ENCODE measurements around the gene DPY19L1. TPM values are rescaled to one million over a fixed set of nuclear protein-coding genes. Genes with fewer than 3 reads are reported as not detected.

Gene DPY19L1
- total RNA-seq, 4 donors from 2014 or later: 11.7 to 22.9 (median 17.2) TPM

DNA sequence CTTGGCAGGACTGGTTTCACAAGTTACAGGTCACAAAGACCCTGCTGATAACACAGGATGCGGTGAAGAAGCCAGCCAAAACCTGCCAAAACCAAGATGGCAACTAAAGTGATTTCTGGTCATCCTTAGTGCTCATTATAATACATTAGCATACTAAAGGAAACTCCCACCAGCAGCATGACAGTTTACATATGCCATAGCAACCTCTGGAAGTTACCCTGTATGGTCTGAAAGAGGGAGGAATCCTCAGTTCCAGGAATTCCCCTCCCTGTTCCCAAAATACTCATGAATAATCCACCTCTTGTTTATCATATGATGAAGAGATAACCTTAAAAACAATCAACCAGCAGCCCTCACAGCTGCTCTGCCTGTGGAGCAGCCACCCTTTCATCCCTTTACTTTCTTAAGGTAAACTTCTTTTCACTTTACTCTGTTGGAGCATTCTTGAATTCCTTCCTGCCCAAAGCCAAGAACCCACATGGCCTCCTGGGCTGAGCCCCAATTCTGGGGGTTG, 21.9 kb downstream of the DPY19L1 start:
- Histone ChIP-seq H3K27ac (no peak overlapping the region), H3K4me3 (no peak overlapping the region), H3K4me1 (no peaks in the 10 kb centered on the region), H3K27me3 (no peaks in the 10 kb centered on the region), H3K36me3 (peaks cover 0 to 60% of the 10 kb centered on the region in 2 donors), H3K9me3 (no peaks in the 10 kb centered on the region)
- WGBS, 2 donors (ENCODE audit: low coverage in 1 of 2): 91% methylated on average over 1 of the region's 1 CpG; no CpG with 5 or more reads in 1 of the 2 donors
- no peak for ATAC-seq
- TF ChIP-seq POLR2A (IDR thresholded peaks at IDR 0.05) (no peak), EP300 (IDR thresholded peaks at IDR 0.05) (no peak), POLR2AphosphoS5 (IDR thresholded peaks at IDR 0.05) (no peak)
- TF ChIP-seq, protein P1, sequence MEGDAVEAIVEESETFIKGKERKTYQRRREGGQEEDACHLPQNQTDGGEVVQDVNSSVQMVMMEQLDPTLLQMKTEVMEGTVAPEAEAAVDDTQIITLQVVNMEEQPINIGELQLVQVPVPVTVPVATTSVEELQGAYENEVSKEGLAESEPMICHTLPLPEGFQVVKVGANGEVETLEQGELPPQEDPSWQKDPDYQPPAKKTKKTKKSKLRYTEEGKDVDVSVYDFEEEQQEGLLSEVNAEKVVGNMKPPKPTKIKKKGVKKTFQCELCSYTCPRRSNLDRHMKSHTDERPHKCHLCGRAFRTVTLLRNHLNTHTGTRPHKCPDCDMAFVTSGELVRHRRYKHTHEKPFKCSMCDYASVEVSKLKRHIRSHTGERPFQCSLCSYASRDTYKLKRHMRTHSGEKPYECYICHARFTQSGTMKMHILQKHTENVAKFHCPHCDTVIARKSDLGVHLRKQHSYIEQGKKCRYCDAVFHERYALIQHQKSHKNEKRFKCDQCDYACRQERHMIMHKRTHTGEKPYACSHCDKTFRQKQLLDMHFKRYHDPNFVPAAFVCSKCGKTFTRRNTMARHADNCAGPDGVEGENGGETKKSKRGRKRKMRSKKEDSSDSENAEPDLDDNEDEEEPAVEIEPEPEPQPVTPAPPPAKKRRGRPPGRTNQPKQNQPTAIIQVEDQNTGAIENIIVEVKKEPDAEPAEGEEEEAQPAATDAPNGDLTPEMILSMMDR (IDR thresholded peaks at IDR 0.05): no peak

DNA sequence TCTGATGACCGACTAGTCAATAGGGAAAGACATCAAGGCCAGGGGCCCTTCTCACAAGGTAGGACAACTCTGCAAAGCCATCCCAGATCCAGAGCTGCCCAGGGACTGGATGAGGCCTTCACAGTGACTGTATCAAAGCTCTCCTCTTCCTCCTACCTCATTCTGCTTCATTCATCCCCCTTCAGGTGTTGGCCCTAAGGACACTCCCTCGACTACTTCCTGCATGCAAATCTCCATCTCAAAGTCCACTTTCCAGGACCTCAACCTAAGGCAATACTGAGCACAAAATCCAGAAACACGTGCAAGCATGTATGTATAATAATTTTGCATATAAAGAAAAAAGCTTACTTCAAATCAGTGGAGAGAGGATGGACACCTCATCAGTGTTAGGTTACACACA, 25.1 kb downstream of the DPY19L1 start:
- Histone ChIP-seq H3K36me3 (peaks cover 0 to 60% of the 10 kb centered on the region in 2 donors), H3K4me3 (no peak overlapping the region), H3K27me3 (no peaks in the 10 kb centered on the region), H3K27ac (no peak overlapping the region), H3K4me1 (no peaks in the 10 kb centered on the region), H3K9me3 (no peaks in the 10 kb centered on the region)
- WGBS, 2 donors (ENCODE audit: low coverage in 1 of 2): 91 to 100% methylated on average over 1 to 2 of the region's 3 CpGs
- ATAC-seq: no peak
- TF ChIP-seq, protein P1 (IDR thresholded peaks at IDR 0.05): no peak
- TF ChIP-seq EP300 (IDR thresholded peaks at IDR 0.05) (no peak), POLR2AphosphoS5 (IDR thresholded peaks at IDR 0.05) (no peak), POLR2A (IDR thresholded peaks at IDR 0.05) (no peak)

DNA sequence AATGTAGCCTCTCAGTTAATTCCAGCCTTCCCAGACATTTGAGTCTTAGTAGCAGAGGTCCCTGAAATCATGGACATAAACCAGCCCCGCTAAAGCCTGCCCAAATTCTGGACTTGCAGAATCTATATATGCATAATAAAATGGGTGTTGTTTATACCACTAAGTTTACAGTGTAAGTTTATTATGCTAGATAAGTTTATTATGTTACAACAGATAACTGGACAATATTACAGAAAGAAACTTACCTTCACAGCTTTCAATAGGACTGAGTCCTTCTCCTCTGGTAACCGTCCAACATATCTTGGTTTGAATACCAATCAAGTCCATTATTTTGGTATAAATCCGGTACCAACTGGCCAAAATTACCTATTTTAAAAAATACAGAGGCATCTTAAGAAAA, 26.2 kb downstream of the DPY19L1 start:
- WGBS, 2 donors (ENCODE audit: low coverage in 1 of 2): 94 to 100% methylated on average over 3 of the region's 3 CpGs
- Histone ChIP-seq H3K27ac (no peak overlapping the region), H3K9me3 (no peaks in the 10 kb centered on the region), H3K4me1 (no peaks in the 10 kb centered on the region), H3K4me3 (no peak overlapping the region), H3K27me3 (no peaks in the 10 kb centered on the region), H3K36me3 (peaks cover 0 to 50% of the 10 kb centered on the region in 2 donors)
- TF ChIP-seq, protein P1 (IDR thresholded peaks at IDR 0.05): no peak
- TF ChIP-seq POLR2AphosphoS5 (IDR thresholded peaks at IDR 0.05) (no peak), POLR2A (IDR thresholded peaks at IDR 0.05) (no peak), EP300 (IDR thresholded peaks at IDR 0.05) (no peak)
- no peak for ATAC-seq

DNA sequence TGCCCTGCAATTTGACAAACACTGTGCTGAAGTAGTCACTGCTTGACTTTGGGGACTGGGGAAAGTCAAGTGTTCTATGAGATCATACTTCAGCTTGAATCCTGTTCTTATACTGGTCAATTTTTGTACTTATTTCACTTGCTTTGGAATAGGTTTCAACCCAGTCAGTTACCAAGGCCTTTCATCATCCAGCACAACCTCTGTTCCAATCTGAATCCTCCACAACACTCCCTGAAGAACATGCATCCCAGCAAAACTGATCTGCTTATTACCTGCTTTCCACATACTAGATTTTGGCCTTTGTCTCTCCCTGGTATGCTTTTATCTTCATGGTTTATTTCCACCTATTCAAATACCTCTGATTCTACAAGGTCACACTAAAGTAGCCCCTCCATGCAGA, 29.5 kb downstream of the DPY19L1 start:
- Histone ChIP-seq H3K27me3 (no peaks in the 10 kb centered on the region), H3K36me3 (peaks cover 0 to 25% of the 10 kb centered on the region in 2 donors), H3K4me3 (no peak overlapping the region), H3K9me3 (no peaks in the 10 kb centered on the region), H3K27ac (no peak overlapping the region), H3K4me1 (no peaks in the 10 kb centered on the region)
- TF ChIP-seq POLR2A (IDR thresholded peaks at IDR 0.05) (no peak), EP300 (IDR thresholded peaks at IDR 0.05) (no peak)
- TF ChIP-seq, protein P1 (IDR thresholded peaks at IDR 0.05): no peak
- ATAC-seq: no peak

DNA sequence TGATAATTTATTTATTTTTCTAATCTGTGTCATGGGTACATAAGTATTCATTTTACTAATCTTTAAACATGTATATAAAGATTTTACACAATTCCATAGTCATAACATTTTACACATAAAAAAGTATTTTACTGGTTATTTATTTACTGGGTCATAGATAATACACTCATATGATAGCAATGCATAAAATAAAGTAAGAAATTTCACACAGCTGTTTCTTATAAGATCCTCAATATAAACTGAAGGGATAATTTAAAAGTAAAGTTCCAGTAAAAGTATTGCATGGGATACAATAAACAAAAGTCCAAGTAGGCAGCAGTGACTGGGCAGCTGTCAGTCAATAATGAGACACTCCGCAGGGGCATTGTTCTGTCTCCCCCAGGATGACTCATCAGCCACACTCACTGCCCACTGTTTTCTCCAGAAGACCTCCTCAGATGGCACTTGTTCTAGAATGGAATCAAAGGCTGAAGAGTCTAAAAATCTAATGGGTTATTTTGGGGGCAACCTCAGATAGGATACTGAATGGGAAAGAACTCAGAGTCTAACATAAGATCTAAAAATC, 32.7 kb downstream of the DPY19L1 start:
- TF ChIP-seq, protein P1 (IDR thresholded peaks at IDR 0.05): no peak
- TF ChIP-seq POLR2A (IDR thresholded peaks at IDR 0.05): no peak
- TF ChIP-seq EP300 (IDR thresholded peaks at IDR 0.05): no peak
- TF ChIP-seq POLR2AphosphoS5 (IDR thresholded peaks at IDR 0.05): no peak
- Histone ChIP-seq H3K36me3 (peaks cover 0 to 8% of the 10 kb centered on the region in 2 donors), H3K4me1 (no peaks in the 10 kb centered on the region), H3K9me3 (no peaks in the 10 kb centered on the region), H3K27me3 (no peaks in the 10 kb centered on the region), H3K4me3 (no peak overlapping the region), H3K27ac (no peak overlapping the region)
- 82 to 86% methylated on average over 1 of the region's 1 CpG for WGBS, 2 donors (ENCODE audit: low coverage in 1 of 2)
- ATAC-seq: no peak
